K562 treated with DMSO at 1 percent for 12 hours (cell line): ENCODE data around the gene AXL. TPM values are rescaled to one million over a fixed set of nuclear protein-coding genes. Genes with fewer than 3 reads are reported as not detected.

ENCODE experiments used
- total RNA-seq: library from RNA; unstranded; fragments of 300-600 nt; gene quantifications from 2 replicates; pipeline ENCODE4 v1.2.3, GENCODE V29; 2022; ENCODE audit not compliant: insufficient read depth

AXL gene
- total RNA-seq, result 0.36 and 0.54 TPM in 2 replicates

GRCh38 chr19:41218615-41219507, at the start of gene AXL:
Gene AXL, plus strand, starts transcription at chr19:41219223. Its CDS starts 170 bp downstream, at chr19:41219393.

GRCh38 chr19:41192574-41193429, 26.2 kb upstream of the AXL start, which contains the start of gene CYP2S1:
Gene CYP2S1, plus strand, starts transcription at chr19:41193219. Its CDS starts 46 bp downstream, at chr19:41193265.

GRCh38 chr19:41263850-41264580, 45.0 kb downstream of the AXL start, which contains the start of gene HNRNPUL1:
Gene HNRNPUL1, plus strand, starts transcription at chr19:41264372. Its CDS starts 132 bp downstream, at chr19:41264504.

GRCh38 chr19:41310033-41310831, 91.2 kb downstream of the AXL start, which contains the start of gene CCDC97:
Gene CCDC97, plus strand, starts transcription at chr19:41310172. Its CDS starts 139 bp downstream, at chr19:41310311.

Other genes with a start within 250 kb of the AXL start
- gene CYP2B6, start 227.9 kb upstream of the AXL start, total RNA-seq, result not detected in 2 replicates
- not detected in 2 replicates for gene CYP2A13, start 130.8 kb upstream of the AXL start, total RNA-seq
- gene CYP2F1, start 104.8 kb upstream of the AXL start, total RNA-seq, result 1.9 TPM in 1 of 2 replicates, not detected in the other
- gene CYP2S1, start 26.0 kb upstream of the AXL start, total RNA-seq, result 0.48 and 4.7 TPM in 2 replicates
- 66.0 and 143 TPM in 2 replicates for gene HNRNPUL1, start 45.1 kb downstream of the AXL start, total RNA-seq
- gene CCDC97, start 90.9 kb downstream of the AXL start, total RNA-seq, result 16.6 and 31.0 TPM in 2 replicates
- gene TGFB1, start 134.7 kb downstream of the AXL start, total RNA-seq, result 110 and 167 TPM in 2 replicates
- 6.0 and 11.1 TPM in 2 replicates for gene B9D2, start 144.9 kb downstream of the AXL start, total RNA-seq
- gene TMEM91, start 157.3 kb downstream of the AXL start, total RNA-seq, result 3.5 and 8.5 TPM in 2 replicates
- gene EXOSC5, start 178.1 kb downstream of the AXL start, total RNA-seq, result 24.0 and 41.4 TPM in 2 replicates
- gene BCKDHA, start 178.6 kb downstream of the AXL start, total RNA-seq, result 49.9 and 53.6 TPM in 2 replicates
- 7.2 and 7.6 TPM in 2 replicates for gene B3GNT8, start 208.2 kb downstream of the AXL start, total RNA-seq
- 56.0 and 67.7 TPM in 2 replicates for gene DMAC2, start 220.7 kb downstream of the AXL start, total RNA-seq
- not detected in 2 replicates for gene ERICH4, start 223.9 kb downstream of the AXL start, total RNA-seq